SK-N-SH (cell line): ENCODE results near the gene ZNF624. TPM values are rescaled to one million over a fixed set of nuclear protein-coding genes. Genes with fewer than 3 reads are reported as not detected.
"Not testable (repeated sequence)": the region's sequence is repeated elsewhere in the genome, so short reads cannot be mapped to it uniquely, and the experiment has no call there.

Source experiments
- CTCF ChIA-PET: fragments of 300-600, 350-600 bp; formaldehyde crosslinking; extraction: SDS; loops from one replicate; lab custom pipeline; 2021; lab: Yijun Ruan, JAX
- POLR2A ChIA-PET: fragments of 350-600 bp; sonication (Branson Sonifier 250); formaldehyde crosslinking; extraction: SDS; loops from one replicate; lab custom pipeline; 2020; ENCODE audit warnings: antibody characterized with exemption, inconsistent platforms; lab: Yijun Ruan, JAX
- DNase-seq: peaks from one replicate; pipeline ENCODE4 v3.0.0; 2012
- H2AFZ ChIP-seq: fragments of 200-600 bp; sonication (generic); 2 replicates; pipeline ENCODE4 v1.8.1; 2016; ENCODE audit warnings: antibody characterized with exemption, mild to moderate bottlenecking, low read depth
- H3F3A ChIP-seq: fragments of 200-600 bp; sonication (generic); replicated peaks from 2 replicates; pipeline ENCODE3; 2016; ENCODE audit warnings: antibody characterized with exemption, mild to moderate bottlenecking; ENCODE audit not compliant: insufficient read depth
- H3K27ac ChIP-seq, 2 experiments: fragments of 200-500 bp in 1 of 2; fragments of 200-600 bp in 1 of 2; sonication (Bioruptor generic) in 1 of 2; sonication (generic), shearing (Covaris generic) in 1 of 2; 2 replicates each; pipeline versions ENCODE4 v1.5.1 to v1.6.1; 2014 to 2016; ENCODE audit warnings: low read depth in 2 of 2, inconsistent platforms in 1 of 2, low read length in 1 of 2, mild to moderate bottlenecking in 1 of 2, mixed read lengths in 1 of 2
- H3K27me3 ChIP-seq: fragments of 200-600 bp; sonication (generic), shearing (Covaris generic); 2 replicates; pipeline ENCODE4 v1.6.1; 2016; ENCODE audit warnings: mixed run types; ENCODE audit not compliant: insufficient read depth
- H3K36me3 ChIP-seq, 2 experiments: fragments of 200-500 bp in 1 of 2; fragments of 200-600 bp in 1 of 2; sonication (Bioruptor generic) in 1 of 2; sonication (generic) in 1 of 2; replicated peaks in 1 of 2; 2 replicates each; pipeline versions ENCODE3 to v1.5.1; 2014 to 2016; ENCODE audit warnings: low read length in 1 of 2, mild to moderate bottlenecking in 1 of 2; ENCODE audit not compliant: insufficient read depth in 2 of 2, control insufficient read depth in 1 of 2
- H3K4me1 ChIP-seq, 2 experiments: fragments of 200-500 bp in 1 of 2; fragments of 200-600 bp in 1 of 2; sonication (Bioruptor generic) in 1 of 2; sonication (generic), shearing (Covaris generic) in 1 of 2; 2 replicates each; pipeline versions ENCODE4 v1.5.1 to v1.6.1; 2014 to 2016; ENCODE audit warnings: low read depth in 1 of 2, low read length in 1 of 2, mixed run types in 1 of 2; ENCODE audit not compliant: insufficient read depth in 2 of 2, control insufficient read depth in 1 of 2
- H3K4me2 ChIP-seq: fragments of 200-600 bp; sonication (generic), shearing (Covaris generic); 2 replicates; pipeline ENCODE4 v1.6.1; 2017; ENCODE audit warnings: mixed run types
- H3K4me3 ChIP-seq, 2 experiments: fragments of 200-500 bp in 1 of 2; fragments of 200-600 bp in 1 of 2; sonication (Bioruptor generic) in 1 of 2; sonication (generic), shearing (Covaris generic) in 1 of 2; 2 replicates each; pipeline versions ENCODE4 v1.5.1 to v1.8.1; 2014 to 2016; ENCODE audit warnings: low read depth in 2 of 2, inconsistent platforms in 1 of 2, low read length in 1 of 2, mild to moderate bottlenecking in 1 of 2, mixed read lengths in 1 of 2, moderate library complexity in 1 of 2
- H3K79me2 ChIP-seq: fragments of 200-600 bp; sonication (generic); 2 replicates; pipeline ENCODE4 v1.8.1; 2017; ENCODE audit warnings: mild to moderate bottlenecking; ENCODE audit not compliant: insufficient read depth
- H3K9ac ChIP-seq: fragments of 200-600 bp; sonication (generic); 2 replicates; pipeline ENCODE4 v1.6.1; 2017; ENCODE audit warnings: mixed run types
- H3K9me2 ChIP-seq: fragments of 200-600 bp; sonication (generic); 2 replicates; pipeline ENCODE4 v1.6.1; 2017; ENCODE audit warnings: mixed run types
- H3K9me3 ChIP-seq: fragments of 200-600 bp; sonication (generic); 2 replicates; pipeline ENCODE4 v1.6.1; 2017; ENCODE audit warnings: mixed run types, mild to moderate bottlenecking, moderate library complexity
- H4K20me1 ChIP-seq: fragments of 200-600 bp; sonication (generic); 2 replicates; pipeline ENCODE4 v1.6.1; 2017; ENCODE audit warnings: mild to moderate bottlenecking, mixed run types; ENCODE audit not compliant: insufficient read depth
- CTCF ChIP-seq: fragments of 200-600 bp; sonication (generic); IDR thresholded peaks from 2 replicates; pipeline ENCODE4 v1.6.1; 2017; ENCODE audit warnings: antibody characterized with exemption, mild to moderate bottlenecking, moderate library complexity
- JUND ChIP-seq: IDR thresholded peaks from 2 replicates; pipeline ENCODE4 v1.4.0; 2012
- MEF2A ChIP-seq: IDR thresholded peaks from 2 replicates; pipeline ENCODE4 v1.4.0; 2012; ENCODE audit warnings: low read depth, borderline replicate concordance
- RCOR1 ChIP-seq: fragments of 150-350 bp; IDR thresholded peaks from 2 replicates; pipeline ENCODE4 v1.6.1; 2017; ENCODE audit warnings: antibody characterized with exemption, low read length
- REST ChIP-seq: IDR thresholded peaks from 2 replicates; pipeline ENCODE4 v1.6.1; 2012; ENCODE audit warnings: mild to moderate bottlenecking, low read depth, low read length, moderate library complexity
- TAF1 ChIP-seq: IDR thresholded peaks from 2 replicates; pipeline ENCODE4 v1.6.1; 2012; ENCODE audit warnings: low read depth, mild to moderate bottlenecking, low read length, moderate library complexity, borderline replicate concordance
- TEAD4 ChIP-seq: IDR thresholded peaks from 2 replicates; pipeline ENCODE4 v1.4.0; 2012; ENCODE audit warnings: mild to moderate bottlenecking, borderline replicate concordance; ENCODE audit not compliant: insufficient read depth
- WGBS: methylation state at CpG from one replicate; pipeline ENCODE4 v1.1.6; 2017; ENCODE audit warnings: low lambda C conversion rate; 5-methylcytosine and 5-hydroxymethylcytosine counted together
- polyA plus RNA-seq, 3 experiments: library from polyadenylated mRNA; depleted of rRNA; stranded (reverse); fragments of >200 nt; gene quantifications; 2 replicates each; pipeline ENCODE4 v1.2.3, GENCODE V29; 2012

Gene ZNF624
- polyA plus RNA-seq, 1 of the 3 experiments (the other 2 are of a cell fraction), result 0.92 TPM

- no peak for TF ChIP-seq REST
- no peak for TF ChIP-seq JUND
- no peak for TF ChIP-seq TAF1
- no peak; the same call in 1 of the 2 replicates for TF ChIP-seq RCOR1
- TF ChIP-seq CTCF, result 0 out of 2 replicates have a peak, but pooled peaks have one; percentile 7
- no peak for TF ChIP-seq MEF2A
- no peak for TF ChIP-seq TEAD4
Observed at GRCh38 chr17:16653367-16654041, at the start of gene ZNF624 (continued).

- H3F3A ChIP-seq, CTCF ChIA-PET, H2AFZ ChIP-seq, H3K9me2 ChIP-seq, DNase-seq, H3K4me2 ChIP-seq, H3K4me3 ChIP-seq, H3K27ac ChIP-seq, H4K20me1 ChIP-seq, H3K79me2 ChIP-seq, H3K9me3 ChIP-seq, H3K36me3 ChIP-seq, H3K9ac ChIP-seq, H3K4me1 ChIP-seq, H3K27me3 ChIP-seq, POLR2A ChIA-PET: not testable (repeated sequence)
- WGBS, result 13% methylated on average over 5 of the region's 5 CpGs
Observed at GRCh38 chr17:16697603-16698002, 44.0 kb upstream of the ZNF624 start.

GRCh38 chr17:16690447-16690846 is 36.8 kb upstream of the ZNF624 start:
- CTCF ChIA-PET, result interaction anchor here (1.3 kb wide), 1 partner anchor 101 kb away, joined by 3 read pairs; no protein-coding TSS in a partner anchor

More at GRCh38 chr17:16690447-16690846, 36.8 kb upstream of the ZNF624 start:
- H3K36me3 ChIP-seq, POLR2A ChIA-PET, H3K27ac ChIP-seq, H3K4me2 ChIP-seq, H3K4me3 ChIP-seq, DNase-seq, H3K9me3 ChIP-seq, H3K4me1 ChIP-seq, H2AFZ ChIP-seq, H3K27me3 ChIP-seq, H4K20me1 ChIP-seq, H3K79me2 ChIP-seq, H3K9ac ChIP-seq, H3F3A ChIP-seq, H3K9me2 ChIP-seq: not testable (repeated sequence)
- 79% methylated on average over 22 of the region's 30 CpGs for WGBS
